H1 (cell line): ENCODE measurements around the gene USP38. TPM values are rescaled to one million over a fixed set of nuclear protein-coding genes. Genes with fewer than 3 reads are reported as not detected.

Experiments used
- CTCF ChIA-PET: fragments of 300-600 bp; sonication (Branson Sonifier 250); formaldehyde crosslinking; loops from one replicate; lab custom pipeline; 2021; ENCODE audit not compliant: partially characterized antibody; lab: Charles Lee
- POLR2A ChIA-PET: fragments of 300-600 bp; sonication (Branson Sonifier 250); formaldehyde crosslinking; loops from one replicate; lab custom pipeline; 2021; ENCODE audit warnings: inconsistent platforms; ENCODE audit not compliant: partially characterized antibody; lab: Charles Lee
- DNase-seq, 2 experiments: peaks; one replicate each; pipeline versions ENCODE4 v3.0.0 to v3.0.0-alpha.2; 2010 to 2022; ENCODE audit warnings: low spot score in 2 of 2, low read depth in 1 of 2, mixed read lengths in 1 of 2
- FAIRE-seq: peaks from 2 replicates; lab custom pipeline; 2011; peaks lifted over from hg19 to GRCh38; lab: Jason Lieb, UNC
- H2AFZ ChIP-seq: 2 replicates; pipeline ENCODE4 v1.8.1; 2012; ENCODE audit warnings: low read length, inconsistent platforms
- H2AK5ac ChIP-seq: 2 replicates; pipeline ENCODE4 v1.6.1; 2013; ENCODE audit warnings: low read depth, low read length
- H2BK120ac ChIP-seq: replicated peaks from 2 replicates; pipeline ENCODE3; 2013; ENCODE audit warnings: low read depth, low read length, inconsistent platforms
- H2BK12ac ChIP-seq: 2 replicates; pipeline ENCODE4 v1.6.1; 2013; ENCODE audit warnings: low read depth, low read length
- H2BK15ac ChIP-seq: 2 replicates; pipeline ENCODE4 v1.6.1; 2013; ENCODE audit warnings: low read length
- H2BK20ac ChIP-seq: 2 replicates; pipeline ENCODE4 v1.6.1; 2013; ENCODE audit warnings: low read length
- H2BK5ac ChIP-seq: 2 replicates; pipeline ENCODE4 v1.6.1; 2013; ENCODE audit warnings: low read depth, low read length
- H3K14ac ChIP-seq: 2 replicates; pipeline ENCODE4 v1.6.1; 2013; ENCODE audit warnings: inconsistent platforms; ENCODE audit not compliant: insufficient read length
- H3K18ac ChIP-seq: 2 replicates; pipeline ENCODE4 v1.6.1; 2013; ENCODE audit warnings: low read length; ENCODE audit errors: extremely low read depth
- H3K23ac ChIP-seq: 2 replicates; pipeline ENCODE4 v1.6.1; 2013; ENCODE audit warnings: inconsistent platforms; ENCODE audit not compliant: insufficient read length
- H3K23me2 ChIP-seq: 2 replicates; pipeline ENCODE4 v1.6.1; 2013; ENCODE audit warnings: low read depth, low read length
- H3K27ac ChIP-seq: 2 replicates; pipeline ENCODE4 v1.6.1; 2011; ENCODE audit warnings: low read depth, low read length, inconsistent platforms
- H3K27me3 ChIP-seq, 4 experiments: replicated peaks in 1 of 4; 1 replicate in 1 of 4; 2 replicates in 3 of 4; pipeline versions ENCODE4 v1.6.1 to v1.8.1; 2011 to 2013; ENCODE audit warnings: low read length in 3 of 4, mild to moderate bottlenecking in 3 of 4, inconsistent platforms in 2 of 4, mixed read lengths in 2 of 4, moderate library complexity in 1 of 4; ENCODE audit not compliant: control insufficient read depth in 3 of 4, insufficient read depth in 3 of 4; ENCODE audit errors: extremely low read depth in 1 of 4
- H3K36me3 ChIP-seq, 4 experiments: 2 replicates each; pipeline versions ENCODE4 v1.6.1 to v1.8.1; 2011 to 2013; ENCODE audit warnings: mild to moderate bottlenecking in 4 of 4, low read length in 3 of 4, moderate library complexity in 2 of 4, control low read depth in 1 of 4, inconsistent platforms in 1 of 4; ENCODE audit not compliant: insufficient read depth in 4 of 4, control insufficient read depth in 2 of 4
- H3K4ac ChIP-seq: replicated peaks from 2 replicates; pipeline ENCODE3; 2013; ENCODE audit warnings: low read length, low read depth, mixed read lengths, inconsistent platforms; ENCODE audit not compliant: insufficient read length
- H3K4me1 ChIP-seq, 4 experiments: replicated peaks in 1 of 4; 1 replicate in 1 of 4; 2 replicates in 3 of 4; pipeline versions ENCODE4 v1.6.1 to v1.8.1; 2011 to 2013; ENCODE audit warnings: low read length in 3 of 4, inconsistent platforms in 2 of 4, mixed read lengths in 1 of 4; ENCODE audit not compliant: insufficient read depth in 4 of 4, control insufficient read depth in 3 of 4
- H3K4me2 ChIP-seq, 2 experiments: 2 replicates each; pipeline versions ENCODE4 v1.6.1 to v1.8.1; 2011 to 2013; ENCODE audit warnings: low read depth in 2 of 2, low read length in 2 of 2, control low read depth in 1 of 2, inconsistent platforms in 1 of 2, mild to moderate bottlenecking in 1 of 2; ENCODE audit not compliant: insufficient read depth in 1 of 2
- H3K4me3 ChIP-seq, 4 experiments: fragments of 200-600, 300-600 bp in 1 of 4; sonication (generic), shearing (Covaris generic), sonication (Bioruptor Twin) in 1 of 4; 2 replicates each; pipeline versions ENCODE4 v1.5.1 to v1.8.1; 2011 to 2016; ENCODE audit warnings: low read length in 4 of 4, low read depth in 3 of 4, control low read depth in 2 of 4, inconsistent platforms in 2 of 4, mild to moderate bottlenecking in 2 of 4, mixed read lengths in 1 of 4, moderate library complexity in 1 of 4; ENCODE audit not compliant: insufficient read depth in 2 of 4; ENCODE audit errors: extremely low read depth in 1 of 4
- H3K56ac ChIP-seq: replicated peaks from 2 replicates; pipeline ENCODE3; 2013; ENCODE audit warnings: low read depth, mild to moderate bottlenecking, mixed read lengths, low read length, inconsistent platforms; ENCODE audit not compliant: insufficient read length
- H3K79me1 ChIP-seq: 2 replicates; pipeline ENCODE4 v1.6.1; 2013; ENCODE audit warnings: low read depth, low read length, control low read depth
- H3K79me2 ChIP-seq, 2 experiments: 2 replicates each; pipeline versions ENCODE4 v1.6.1 to v1.8.1; 2012 to 2013; ENCODE audit warnings: low read length in 2 of 2, mild to moderate bottlenecking in 2 of 2, inconsistent platforms in 1 of 2; ENCODE audit not compliant: insufficient read depth in 2 of 2, control insufficient read depth in 1 of 2
- H3K9ac ChIP-seq, 4 experiments: replicated peaks in 1 of 4; 1 replicate in 1 of 4; 2 replicates in 3 of 4; pipeline versions ENCODE4 v1.6.1 to v1.8.1; 2011 to 2013; ENCODE audit warnings: low read depth in 3 of 4, low read length in 3 of 4, control low read depth in 2 of 4, mild to moderate bottlenecking in 2 of 4, moderate library complexity in 2 of 4, inconsistent platforms in 1 of 4; ENCODE audit errors: extremely low read depth in 1 of 4
- H3K9me3 ChIP-seq, 2 experiments: 2 replicates each; pipeline versions ENCODE4 v1.6.1 to v1.8.1; 2012 to 2013; ENCODE audit warnings: mild to moderate bottlenecking in 2 of 2, moderate library complexity in 2 of 2, control low read depth in 1 of 2, inconsistent platforms in 1 of 2, low read depth in 1 of 2, low read length in 1 of 2, mixed read lengths in 1 of 2; ENCODE audit not compliant: insufficient read depth in 2 of 2
- H4K20me1 ChIP-seq, 2 experiments: replicated peaks in 1 of 2; 2 replicates each; pipeline versions ENCODE3 to v1.8.1; 2011 to 2013; ENCODE audit warnings: inconsistent platforms in 2 of 2, low read length in 2 of 2, mild to moderate bottlenecking in 1 of 2; ENCODE audit not compliant: insufficient read depth in 2 of 2, control insufficient read depth in 1 of 2
- H4K5ac ChIP-seq: 2 replicates; pipeline ENCODE4 v1.6.1; 2013; ENCODE audit warnings: low read length, low read depth, mixed read lengths, inconsistent platforms; ENCODE audit not compliant: insufficient read length
- H4K8ac ChIP-seq: 2 replicates; pipeline ENCODE4 v1.8.0; 2013; ENCODE audit warnings: mild to moderate bottlenecking, moderate library complexity, low read length, inconsistent platforms; ENCODE audit not compliant: insufficient read depth; ENCODE audit errors: extremely low read depth
- H4K91ac ChIP-seq: replicated peaks from 2 replicates; pipeline ENCODE3; 2013; ENCODE audit warnings: low read length, mixed read lengths, inconsistent platforms; ENCODE audit not compliant: insufficient read length
- CTCF ChIP-seq, 3 experiments: IDR thresholded peaks; 1 replicate in 2 of 3; 2 replicates in 1 of 3; pipeline versions ENCODE4 v1.5.1 to v1.6.1; 2011; ENCODE audit warnings: low read length in 3 of 3, mild to moderate bottlenecking in 3 of 3, inconsistent platforms in 2 of 3, low read depth in 1 of 3, moderate library complexity in 1 of 3; ENCODE audit not compliant: insufficient read depth in 1 of 3; ENCODE audit errors: control extremely low read depth in 1 of 3
- RAD21 ChIP-seq, 2 experiments: IDR thresholded peaks in 1 of 2; conservative IDR thresholded peaks in 1 of 2; 2 replicates each; pipeline ENCODE4 v1.6.1; 2011; ENCODE audit warnings: low read depth in 2 of 2, low read length in 2 of 2, improper control_type of control experiment in 1 of 2, inconsistent platforms in 1 of 2, mild to moderate bottlenecking in 1 of 2, moderate library complexity in 1 of 2
- WGBS, 2 experiments: shearing (Covaris generic) in 1 of 2; methylation state at CpG; one replicate each; pipeline versions ENCODE4 v1.1.6 to v1.1.7; 2013 to 2015; ENCODE audit warnings: low lambda C conversion rate in 2 of 2, mixed read lengths in 2 of 2, inconsistent platforms in 1 of 2, low coverage in 1 of 2, missing lambda C conversion rate in 1 of 2; ENCODE audit not compliant: insufficient replicate concordance in 2 of 2, insufficient coverage in 1 of 2, insufficient read length in 1 of 2; ENCODE audit errors: extremely low coverage in 1 of 2, missing lambda C conversion rate in 1 of 2; 5-methylcytosine and 5-hydroxymethylcytosine counted together
- polyA plus RNA-seq, 7 experiments: library from polyadenylated mRNA; depleted of rRNA in 3 of 7; stranded (reverse) in 5 of 7; unstranded in 2 of 7; fragments of >200 nt in 5 of 7; fragments of 200-250 nt in 2 of 7; gene quantifications; 1 replicate in 5 of 7; 2 replicates in 1 of 7; 4 replicates in 1 of 7; pipeline versions ENCODE4 v1.2.1 to v1.2.3, GENCODE V29; 2011 to 2013; ENCODE audit warnings: missing spikeins in 2 of 7, mixed read lengths in 2 of 7
- total RNA-seq: library from RNA; stranded (reverse); fragmentation: NEBNext Ultra II Directional; extraction: Animal tissue kit (Norgen Biotek cat#: 25700); gene quantifications from 2 replicates; pipeline ENCODE4 v1.2.1, GENCODE V29; 2021
- TF ChIP-seq, protein P1 (sequence below): IDR thresholded peaks from 2 replicates; pipeline ENCODE4 v1.6.1; 2012; ENCODE audit warnings: inconsistent platforms
- TF ChIP-seq, protein P2 (sequence below): IDR thresholded peaks from 2 replicates; pipeline ENCODE4 v1.6.1; 2012; ENCODE audit warnings: inconsistent platforms

Gene USP38
- total and polyA plus RNA-seq, 2 of the 8 experiments (the other 6 are each of a cell fraction or from before 2014, with no cell fraction given): 3.2 to 10.5 TPM

DNA sequence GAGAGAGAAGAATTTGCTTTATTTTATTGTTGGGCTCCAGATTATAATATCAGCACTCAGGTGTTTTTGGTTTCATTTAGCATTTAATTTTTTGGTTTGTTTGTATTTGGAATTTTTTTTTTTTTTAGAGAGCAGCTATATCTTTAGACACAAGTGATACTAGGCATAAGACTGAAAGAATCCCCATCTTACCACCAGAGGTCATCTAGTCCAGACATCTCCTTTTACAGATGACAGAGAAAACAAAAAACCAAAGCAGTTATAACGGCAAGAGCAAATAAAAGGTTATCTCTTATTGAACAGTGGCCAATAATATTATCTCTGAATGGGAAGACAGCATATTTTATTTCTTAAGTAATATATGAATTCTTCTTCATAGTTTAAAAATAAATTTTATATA, 22.8 kb downstream of the USP38 start:
- no peaks in the 10 kb centered on the region for H3K79me2 ChIP-seq
- H2BK5ac ChIP-seq: no peak overlapping the region
- H3K23ac ChIP-seq: no peak overlapping the region
- no peak overlapping the region for H3K14ac ChIP-seq
- H4K5ac ChIP-seq: no peak overlapping the region
- peaks cover 0 to 35% (median 13%) of the 10 kb centered on the region in 4 experiments; a peak in 6 of 8 replicates for H3K36me3 ChIP-seq
- no peak overlapping the region for H3K56ac ChIP-seq
- H3K27me3 ChIP-seq: no peaks in the 10 kb centered on the region
- no peak overlapping the region for H2BK20ac ChIP-seq
- no peak overlapping the region for H2BK15ac ChIP-seq
- no peak overlapping the region for H2BK120ac ChIP-seq
- no peak overlapping the region for H3K27ac ChIP-seq
- FAIRE-seq (no peak), DNase-seq (no peak)
- H3K4ac ChIP-seq: no peak overlapping the region
- peaks cover 0 to 2% of the 10 kb centered on the region in 2 experiments for H4K20me1 ChIP-seq
- no peak overlapping the region for H4K8ac ChIP-seq
- H2BK12ac ChIP-seq: no peak overlapping the region
- no peak overlapping the region for H4K91ac ChIP-seq
- no peak overlapping the region for H3K9ac ChIP-seq
- H3K4me3 ChIP-seq: no peak overlapping the region
- no peaks in the 10 kb centered on the region for H3K4me1 ChIP-seq
- TF ChIP-seq RAD21 (IDR thresholded peaks at IDR 0.05 in 1 of 2, conservative IDR thresholded peaks at IDR 0.05 in 1 of 2; ENCODE audit: low read depth in 2 of 2, low read length in 2 of 2): peak; percentile 17 to 25; a peak in 2 of 4 replicates
- TF ChIP-seq, protein P1, sequence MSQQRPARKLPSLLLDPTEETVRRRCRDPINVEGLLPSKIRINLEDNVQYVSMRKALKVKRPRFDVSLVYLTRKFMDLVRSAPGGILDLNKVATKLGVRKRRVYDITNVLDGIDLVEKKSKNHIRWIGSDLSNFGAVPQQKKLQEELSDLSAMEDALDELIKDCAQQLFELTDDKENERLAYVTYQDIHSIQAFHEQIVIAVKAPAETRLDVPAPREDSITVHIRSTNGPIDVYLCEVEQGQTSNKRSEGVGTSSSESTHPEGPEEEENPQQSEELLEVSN: no peak
- TF ChIP-seq, protein P2, sequence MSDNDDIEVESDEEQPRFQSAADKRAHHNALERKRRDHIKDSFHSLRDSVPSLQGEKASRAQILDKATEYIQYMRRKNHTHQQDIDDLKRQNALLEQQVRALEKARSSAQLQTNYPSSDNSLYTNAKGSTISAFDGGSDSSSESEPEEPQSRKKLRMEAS: no peak
- peak in 1 of 3 experiments; percentile 4; a peak in 2 of 4 replicates for TF ChIP-seq CTCF (IDR thresholded peaks at IDR 0.05; ENCODE audit: control extremely low read depth in 1 of 3, insufficient read depth in 1 of 3, low read depth in 1 of 3, low read length in 3 of 3)
- no peak overlapping the region for H3K18ac ChIP-seq
- H2AK5ac ChIP-seq: no peak overlapping the region
- H3K4me2 ChIP-seq: no peak overlapping the region
- CTCF ChIA-PET: interaction anchor here (1.0 to 1.2 kb wide), 2 partner anchors 45 to 277 kb away, joined by 3 to 6 read pairs; no protein-coding TSS in a partner anchor
- no peaks in the 10 kb centered on the region for H3K23me2 ChIP-seq
- H2AFZ ChIP-seq: no peak overlapping the region
- WGBS, 2 experiments: 100% methylated on average over 1 of the region's 1 CpG; no CpG with 5 or more reads in 1 of the 2 experiments
- H3K9me3 ChIP-seq: no peaks in the 10 kb centered on the region
- POLR2A ChIA-PET: no interaction called here
- no peaks in the 10 kb centered on the region for H3K79me1 ChIP-seq
